ENCODE results near the gene C10orf67.

- no peak for TF ChIP-seq BACH1 (tag; IDR thresholded peaks at IDR 0.05)
- no peak for TF ChIP-seq ATF1 (CRISPR knock-in tag; IDR thresholded peaks at IDR 0.05)
- no peak for TF ChIP-seq ATF1 (tag; IDR thresholded peaks at IDR 0.05)
- TF ChIP-seq TEAD4 (IDR thresholded peaks at IDR 0.05; ENCODE audit: low read length): no peak
- TF ChIP-seq TEAD4 (CRISPR knock-in tag; IDR thresholded peaks at IDR 0.05; ENCODE audit: borderline replicate concordance): no peak
- TF ChIP-seq POLR2AphosphoS5 (IDR thresholded peaks at IDR 0.05; ENCODE audit: control insufficient read depth, insufficient read depth, low read depth, low read length): no peak
- no peak for TF ChIP-seq TAF7 (tag; IDR thresholded peaks at IDR 0.05)
- TF ChIP-seq EHMT2 (IDR thresholded peaks at IDR 0.05): no peak
- TF ChIP-seq SMAD4 (CRISPR knock-in tag; conservative IDR thresholded peaks at IDR 0.05): no peak
- TF ChIP-seq GATA2 (CRISPR knock-in tag; IDR thresholded peaks at IDR 0.05): no peak
- no peak for TF ChIP-seq HBP1 (CRISPR knock-in tag; IDR thresholded peaks at IDR 0.05)
- TF ChIP-seq SIN3A (IDR thresholded peaks at IDR 0.05; ENCODE audit: borderline replicate concordance in 2 of 2, control insufficient read depth in 1 of 2, low read depth in 2 of 2, low read length in 2 of 2): no peak
- TF ChIP-seq CTCF (IDR thresholded peaks at IDR 0.05 in 2 of 3, conservative IDR thresholded peaks at IDR 0.05 in 1 of 3; ENCODE audit: insufficient read depth in 2 of 3, low read depth in 1 of 3, low read length in 3 of 3): no peak
- no peak for TF ChIP-seq FOXA1 (IDR thresholded peaks at IDR 0.05; ENCODE audit: borderline replicate concordance)
- TF ChIP-seq FOXJ3 (CRISPR knock-in tag; IDR thresholded peaks at IDR 0.05): no peak
- TF ChIP-seq RNF2 (IDR thresholded peaks at IDR 0.05): no peak
These were observed 25.5 kb upstream of the C10orf67 start for GRCh38 chr10:23370106-23370505.

Measured in K562 (cell line).